NCI-H82 treated with DMSO at 0.1 percent for 48 hours (cell line): ENCODE data around the gene RGS7.
"Not testable (repeated sequence)": the region's sequence is repeated elsewhere in the genome, so short reads cannot be mapped to it uniquely, and the experiment has no call there.

Experiments used
- DNase-seq: peaks from one replicate; lab custom pipeline; 2025; ENCODE audit not compliant: unreplicated experiment; lab: John Stamatoyannopoulos, UW

Gene RGS7

GRCh38 chr1:240743705-240744104 lies 613.3 kb downstream of the RGS7 start:
- DNase-seq: no peak

GRCh38 chr1:240739754-240740153 lies 617.3 kb downstream of the RGS7 start:
- DNase-seq: no peak

GRCh38 chr1:240739139-240739538 lies 617.9 kb downstream of the RGS7 start:
- DNase-seq: no peak

- no peak for DNase-seq
These were observed 619.2 kb downstream of the RGS7 start for GRCh38 chr1:240737766-240738265.

- no peak for DNase-seq
These were observed 619.7 kb downstream of the RGS7 start for GRCh38 chr1:240737298-240737697.

- not testable (repeated sequence) for DNase-seq
These were observed 622.3 kb downstream of the RGS7 start for GRCh38 chr1:240734705-240735104.

GRCh38 chr1:240734001-240734400 lies 623.0 kb downstream of the RGS7 start:
- DNase-seq: no peak

- peak; percentile 83 for DNase-seq
These were observed 624.6 kb downstream of the RGS7 start for GRCh38 chr1:240732390-240732789.
